Psoas muscle (tissue), 8 donors: ENCODE measurements around the gene PRDX4. TPM values are rescaled to one million over a fixed set of nuclear protein-coding genes. Genes with fewer than 3 reads are reported as not detected.

ENCODE experiments used
- ATAC-seq, 4 donors: fragments of 200-7000 bp; cut with Tn5 transposase; one replicate each; pipeline ENCODE4 v1.9.1; 2020; ENCODE audit warnings: moderate library complexity in 3 of 4, mild to moderate bottlenecking in 2 of 4
- DNase-seq, 2 donors: peaks; one replicate each; pipeline ENCODE4 v3.0.0-alpha.2; 2020
- H3K27ac ChIP-seq: fragments of 200-600 bp; one replicate; pipeline ENCODE4 v1.8.0; 2022
- H3K27me3 ChIP-seq, 3 donors: fragments of 200-600 bp in 1 of 3; one replicate each; pipeline versions ENCODE4 v1.6.1 to v1.8.0; 2013 to 2022; ENCODE audit warnings: low read length in 2 of 3, mild to moderate bottlenecking in 2 of 3, moderate library complexity in 1 of 3; ENCODE audit not compliant: insufficient read depth in 3 of 3
- H3K36me3 ChIP-seq, 2 donors: fragments of 200-600 bp in 1 of 2; one replicate each; pipeline versions ENCODE4 v1.6.1 to v1.8.0; 2013 to 2022; ENCODE audit warnings: low read depth in 1 of 2, mild to moderate bottlenecking in 1 of 2, moderate library complexity in 1 of 2; ENCODE audit not compliant: insufficient read depth in 1 of 2
- H3K4me1 ChIP-seq: fragments of 200-600 bp; one replicate; pipeline ENCODE4 v1.8.0; 2022
- H3K4me3 ChIP-seq: fragments of 200-600 bp; one replicate; pipeline ENCODE4 v1.8.0; 2022; ENCODE audit warnings: mild to moderate bottlenecking
- H3K9me3 ChIP-seq: fragments of 200-600 bp; one replicate; pipeline ENCODE4 v1.8.0; 2022
- CTCF ChIP-seq: fragments of 200-600 bp; IDR thresholded peaks from one replicate; pipeline ENCODE4 v1.8.0; 2022; ENCODE audit warnings: antibody characterized with exemption
- WGBS, 3 donors: extraction: QIAGEN DNeasy Blood & Tissue Kit; methylation state at CpG; one replicate each; pipeline versions ENCODE4 v1.1.6 to v1.1.7; 2013; 5-methylcytosine and 5-hydroxymethylcytosine counted together
- intact Hi-C, 2 donors: fragments of 100-400 bp; cut with DNase I; formaldehyde crosslinking; loops; one replicate each; pipeline versions ENCODE4 v1.11.0 to v1.14.2; 2022
- polyA plus RNA-seq, 3 donors: library from polyadenylated mRNA; stranded (reverse); fragments of 200-250 nt; gene quantifications; one replicate each; pipeline ENCODE4 v1.2.3, GENCODE V29; 2013
- total RNA-seq, 4 donors: library from RNA; stranded (reverse); fragmentation: NEBNext Ultra II Directional in 2 of 4; extraction: Animal tissue kit (Norgen Biotek cat#: 25700) in 2 of 4; gene quantifications; one replicate each; pipeline versions ENCODE4 v1.2.1 to v1.2.4, GENCODE V29; 2021 to 2023
- donor health status: healthy with polysubstance abuse.
- donor health status: DM: no; HTN: no; CAD: no; lungs with moderate emphysema.
- donor health status: Bipolar disorder and iron deficiency.
- donor health status: healthy.
- donor health status: DM: yes; HTN: yes; CAD: no.
- donor health status: DM: no; HTN: no; CAD: no.
- donor health status: DM: no; HTN: no; CAD: no.
- donor health status: DM: yes; HTN: yes; CAD: no.

Gene PRDX4
- total and polyA plus RNA-seq, 7 donors: 15.4 to 103 (median 31.8) TPM

- Histone ChIP-seq H3K4me1 (no peaks in the 10 kb centered on the region), H3K9me3 (no peaks in the 10 kb centered on the region), H3K27ac (no peak overlapping the region), H3K27me3 (no peaks in the 10 kb centered on the region), H3K4me3 (no peak overlapping the region), H3K36me3 (peaks cover 0 to 69% of the 10 kb centered on the region in 2 donors)
- intact Hi-C loops: no loop called here
- WGBS, 3 donors: 67 to 94% (median 75%) methylated on average over 1 of the region's 1 CpG
- DNase-seq: no peak
- ATAC-seq: no peak
- TF ChIP-seq CTCF: no peak
Measured at GRCh38 chrX:23731951-23732350, 64.7 kb downstream of the PRDX4 start.

GRCh38 chrX:23732704-23733103 is 65.4 kb downstream of the PRDX4 start:
- Histone ChIP-seq H3K4me1 (no peaks in the 10 kb centered on the region), H3K27me3 (no peaks in the 10 kb centered on the region), H3K9me3 (no peaks in the 10 kb centered on the region), H3K4me3 (no peak overlapping the region), H3K36me3 (peaks cover 0 to 63% of the 10 kb centered on the region in 2 donors), H3K27ac (no peak overlapping the region)
- no peak for TF ChIP-seq CTCF
- intact Hi-C loops: no loop called here
- DNase-seq: no peak
- no peak for ATAC-seq
- WGBS, 3 donors: 63 to 86% (median 67%) methylated on average over 5 of the region's 5 CpGs

Other genes starting within 250 kb of the PRDX4 start
- gene ACOT9, start 75.8 kb downstream of the PRDX4 start, total RNA-seq: 10 to 100 TPM; 21.7 to 58.9 (median 44.5) TPM
- 10 to 100 TPM; 22.0 to 35.4 (median 23.5) TPM for gene ACOT9, start 75.8 kb downstream of the PRDX4 start, polyA plus RNA-seq
- 100 to 1,000 TPM in 1 of 4 donors, 10 to 100 TPM in 3; 20.7 to 129 (median 41.7) TPM for gene SAT1, start 115.7 kb downstream of the PRDX4 start, total RNA-seq
- 100 to 1,000 TPM in 1 of 3 donors, 10 to 100 TPM in 2; 42.1 to 109 (median 85.4) TPM for gene SAT1, start 115.7 kb downstream of the PRDX4 start, polyA plus RNA-seq
- 10 to 100 TPM; 29.7 to 78.5 (median 56.4) TPM for gene APOO, start 240.4 kb downstream of the PRDX4 start, total RNA-seq
- gene APOO, start 240.4 kb downstream of the PRDX4 start, polyA plus RNA-seq: 10 to 100 TPM; 35.0 to 56.0 (median 43.2) TPM
- under 1 TPM in 2 of 4 donors, not detected in 2; 0.17 to 0.50 TPM for gene CXorf58, start 240.5 kb downstream of the PRDX4 start, total RNA-seq
- gene CXorf58, start 240.5 kb downstream of the PRDX4 start, polyA plus RNA-seq: under 1 TPM; 0.08 to 0.26 (median 0.11) TPM